ENCODE results near the gene VPS13D. TPM values are rescaled to one million over a fixed set of nuclear protein-coding genes. Genes with fewer than 3 reads are reported as not detected.

The VPS13D gene
- total and polyA plus RNA-seq, 2 of the 4 experiments (the other 2 are of a cell fraction): 9.0 to 16.3 TPM

GRCh38 chr1:12201352-12202189 is 28.3 kb upstream of the VPS13D start:
- H4K8ac ChIP-seq (ENCODE audit: low read depth in 2 of 2, low read length in 2 of 2): no peak overlapping the region
- H3K4me2 ChIP-seq (ENCODE audit: low read depth, low read length): no peak overlapping the region
- WGBS, 2 experiments (ENCODE audit: extremely low coverage in 2 of 2, insufficient read length in 1 of 2): 87% methylated on average over 7 of the region's 18 CpGs; no CpG with 5 or more reads in 1 of the 2 experiments
- H3K18ac ChIP-seq (ENCODE audit: low read depth, low read length): no peak overlapping the region
- no peaks in the 10 kb centered on the region for H3K9me3 ChIP-seq (ENCODE audit: control insufficient read depth, insufficient read depth, low read length)
- H4K20me1 ChIP-seq (ENCODE audit: insufficient read depth, low read length): no peaks in the 10 kb centered on the region
- TF ChIP-seq USF2 (IDR thresholded peaks at IDR 0.05; ENCODE audit: low read depth, low read length): no peak
- TF ChIP-seq CTCF (conservative IDR thresholded peaks at IDR 0.05; ENCODE audit: low read depth, low read length): no peak
- TF ChIP-seq MAZ (IDR thresholded peaks at IDR 0.05; ENCODE audit: borderline replicate concordance, low read depth, low read length): no peak
- no peak for TF ChIP-seq RAD21 (IDR thresholded peaks at IDR 0.05; ENCODE audit: low read length)
- CTCF ChIA-PET: no interaction called here
- H2AFZ ChIP-seq (replicated peaks; ENCODE audit: low read length, poor library complexity): no peak overlapping the region
- H2AK5ac ChIP-seq (ENCODE audit: low read depth, low read length): no peak overlapping the region
- H3K4me3 ChIP-seq (ENCODE audit: insufficient read depth, low read depth, low read length): no peak overlapping the region
- in situ Hi-C loops (cut with MboI; ENCODE audit: low sequenced_read_pairs) (no loop called here), intact Hi-C loops (cut with micrococcal nuclease) (no loop called here), dilution Hi-C loops (cut with HindIII; ENCODE audit: low sequenced_read_pairs, unreplicated experiment) (no loop called here)
- no peak overlapping the region for H4K91ac ChIP-seq (ENCODE audit: insufficient read depth, low read depth, low read length)
- ATAC-seq (ENCODE audit: low read depth) (no peak), DNase-seq (no peak)
- no peak overlapping the region for H3K23ac ChIP-seq (ENCODE audit: low read depth, low read length)
- H2BK120ac ChIP-seq (ENCODE audit: low read depth, low read length): no peak overlapping the region
- no peak overlapping the region for H3K9ac ChIP-seq (ENCODE audit: low read depth, low read length)
- no peak overlapping the region for H3K27ac ChIP-seq (ENCODE audit: insufficient read depth, low read length)
- H3K4me1 ChIP-seq (ENCODE audit: control insufficient read depth, insufficient read depth, low read length): no peaks in the 10 kb centered on the region
- no peak overlapping the region for H2BK5ac ChIP-seq (ENCODE audit: low read depth, low read length, poor library complexity, severe bottlenecking)
- H4K5ac ChIP-seq (ENCODE audit: low read depth, low read length): no peak overlapping the region
- H3K4ac ChIP-seq (ENCODE audit: low read depth, low read length): no peak overlapping the region
- H3K9me1 ChIP-seq (ENCODE audit: insufficient read depth, low read length): no peaks in the 10 kb centered on the region
- no peaks in the 10 kb centered on the region for H3K27me3 ChIP-seq (ENCODE audit: control insufficient read depth, insufficient read depth, low read length)
- H2BK20ac ChIP-seq (ENCODE audit: low read depth, low read length): no peak overlapping the region
- no peak overlapping the region for H2AK9ac ChIP-seq (replicated peaks; ENCODE audit: low read depth, low read length, poor library complexity)
- no peak overlapping the region for H3K56ac ChIP-seq (ENCODE audit: extremely low read depth, insufficient read depth, low read length)
- H3K79me1 ChIP-seq (ENCODE audit: low read depth in 1 of 2, low read length in 2 of 2): no peaks in the 10 kb centered on the region
- H3K14ac ChIP-seq (replicated peaks; ENCODE audit: low read depth, low read length): no peak overlapping the region
- H2BK15ac ChIP-seq (ENCODE audit: low read depth, low read length): no peak overlapping the region
- H3K36me3 ChIP-seq (ENCODE audit: control insufficient read depth, insufficient read depth, low read length): peaks cover 11% of the 10 kb centered on the region
- no TSS peak for BruUV-seq (replicated peaks)
- POLR2A ChIA-PET (ENCODE audit: unreplicated experiment): no interaction called here
